Stimulated activated CD8-positive, alpha-beta memory T cell treated with anti-CD3 and anti-CD28 coated beads, Interleukin-2, amount 100 ng/mL, for 1 hour (primary cell): Measurements from ENCODE around the gene POLR3K.
"Not testable (repeated sequence)": the region's sequence is repeated elsewhere in the genome, so short reads cannot be mapped to it uniquely, and the experiment has no call there.

Experiments
- DNase-seq, 2 donors: peaks; one replicate each; pipeline ENCODE4 v3.0.0-alpha.2; 2020; ENCODE audit warnings: low read depth in 2 of 2

Gene POLR3K

DNA sequence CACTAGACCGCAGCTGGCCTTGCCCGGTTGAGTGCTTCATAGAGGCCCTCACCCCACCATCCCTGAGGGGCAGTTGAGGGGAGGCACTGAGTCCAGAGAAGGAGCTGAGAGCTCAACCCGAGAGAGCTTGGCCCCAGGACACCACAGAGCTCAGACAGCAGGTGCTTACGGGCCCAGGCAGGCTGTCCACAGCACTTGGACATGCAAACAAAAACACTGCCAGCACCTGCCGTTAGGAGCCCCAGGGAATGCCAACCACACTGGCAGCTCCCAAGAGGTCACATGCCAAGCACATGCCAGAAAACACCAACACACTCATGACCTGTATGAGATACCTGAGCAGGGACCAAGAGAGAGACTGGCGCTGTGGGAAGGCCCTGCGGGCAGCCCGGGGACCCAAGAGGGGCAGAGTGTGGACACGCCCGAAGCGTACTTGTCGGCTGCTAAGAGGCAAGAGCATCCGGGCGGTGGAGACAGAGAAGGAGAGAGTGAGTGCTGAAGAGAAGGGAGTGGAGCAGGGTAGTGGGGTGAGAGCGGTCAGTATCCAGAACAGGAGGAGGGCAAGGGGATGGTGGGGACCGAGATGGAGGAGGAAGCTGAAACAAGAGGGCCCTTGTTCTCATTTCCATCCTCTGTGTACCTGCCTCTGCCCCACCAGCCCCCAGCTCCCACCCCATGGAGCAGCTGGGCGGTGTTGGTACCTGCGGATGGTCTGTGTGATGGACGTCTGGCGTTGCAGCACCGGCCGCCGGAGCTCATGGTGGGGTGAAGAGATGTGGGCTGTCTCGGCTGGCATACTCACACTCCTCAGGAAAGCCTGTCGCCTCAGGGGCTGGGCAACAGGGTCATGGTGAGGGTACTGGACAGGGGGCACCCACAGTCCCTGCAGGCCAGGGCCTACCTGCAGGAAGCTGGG, 10.8 kb upstream of the POLR3K start:
- no peak for DNase-seq

DNA sequence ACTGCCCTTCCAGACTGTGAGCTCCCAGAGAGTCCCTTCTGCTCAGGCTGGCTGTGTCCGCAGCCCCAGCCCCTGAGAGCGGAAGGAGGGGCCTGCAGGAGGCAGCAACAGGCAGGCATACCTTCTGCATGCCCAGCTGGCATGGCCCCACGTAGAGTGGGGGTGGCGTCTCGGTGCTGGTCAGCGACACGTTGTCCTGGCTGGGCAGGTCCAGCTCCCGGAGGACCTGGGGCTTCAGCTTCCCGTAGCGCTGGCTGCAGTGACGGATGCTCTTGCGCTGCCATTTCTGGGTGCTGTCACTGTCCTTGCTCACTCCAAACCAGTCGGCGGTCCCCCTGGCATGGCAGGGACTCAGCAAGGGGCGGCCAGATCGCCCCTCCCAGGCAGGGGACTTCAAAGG, 10.1 kb upstream of the POLR3K start:
- no peak for DNase-seq

DNA sequence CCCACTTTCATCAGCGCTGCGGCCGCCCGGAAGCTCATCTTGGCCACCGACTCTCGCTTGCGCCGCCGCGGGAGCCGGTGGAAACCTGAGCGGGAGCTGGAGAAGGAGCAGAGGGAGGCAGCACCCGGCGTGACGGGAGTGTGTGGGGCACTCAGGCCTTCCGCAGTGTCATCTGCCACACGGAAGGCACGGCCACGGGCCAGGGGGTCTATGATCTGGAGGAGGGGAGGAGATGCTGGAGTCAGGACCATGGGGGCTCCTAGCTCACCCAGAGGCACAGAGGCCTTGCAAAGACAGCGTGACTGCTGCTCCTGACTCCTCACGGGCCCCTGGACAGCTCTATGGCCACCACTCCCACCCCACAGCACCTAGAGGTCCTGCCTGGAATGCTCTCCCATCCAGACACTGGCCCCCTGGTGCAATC, 9.6 kb upstream of the POLR3K start:
- DNase-seq = no peak

DNA sequence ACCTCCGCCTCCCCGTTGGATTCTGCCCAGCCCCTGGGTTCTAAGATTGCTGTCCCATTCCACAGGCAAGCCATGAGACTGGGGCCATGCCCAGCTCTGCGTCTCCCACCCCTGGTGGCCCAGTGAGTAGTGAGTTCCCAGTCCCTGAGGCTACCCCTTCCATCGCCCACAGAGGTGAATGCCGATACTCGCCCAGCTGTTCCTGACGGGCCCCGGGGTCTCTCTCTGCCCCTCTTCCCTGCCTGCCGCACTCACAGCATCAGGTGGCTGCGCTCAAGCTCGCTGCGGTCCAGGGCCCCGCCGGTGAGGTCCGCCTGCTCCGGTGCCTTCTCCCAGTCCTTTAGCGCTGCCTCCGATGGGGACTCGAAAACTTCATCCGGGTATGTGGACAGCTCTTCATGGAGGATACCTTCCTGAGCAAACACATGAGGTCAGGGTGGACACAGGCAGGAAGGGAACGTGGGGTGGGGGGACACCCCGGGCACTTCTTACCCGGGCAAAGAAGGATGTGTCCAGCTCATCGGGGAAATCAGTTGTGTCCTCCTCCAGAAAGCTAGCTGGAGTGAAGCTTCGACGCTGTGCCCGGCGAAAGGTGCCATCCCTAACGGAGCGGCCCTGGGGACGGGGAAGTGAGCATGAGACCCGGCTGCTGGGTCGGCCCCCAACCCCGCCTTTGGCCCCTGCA, 9.0 kb upstream of the POLR3K start:
- no peak for DNase-seq

DNA sequence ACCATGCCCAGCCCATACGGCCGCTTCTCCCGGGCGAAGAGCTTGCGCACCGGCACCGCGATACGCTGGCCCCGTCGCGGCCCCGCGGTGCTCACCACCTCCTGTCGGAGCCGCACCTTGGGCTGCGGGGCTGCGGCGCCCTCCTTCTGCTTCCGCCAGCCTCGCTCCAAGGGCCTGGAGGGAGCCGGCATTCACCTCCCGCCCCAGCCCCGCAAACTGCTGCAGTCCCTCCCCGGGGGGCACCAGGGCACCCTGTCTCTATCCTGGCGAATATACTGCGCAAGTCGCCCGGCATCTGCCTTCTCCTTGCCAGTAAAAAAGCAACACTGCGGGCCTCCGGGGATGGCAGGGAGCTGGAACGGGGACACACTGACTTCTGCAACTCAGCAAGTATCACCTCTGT, 8.5 kb upstream of the POLR3K start:
- DNase-seq = no peak

DNA sequence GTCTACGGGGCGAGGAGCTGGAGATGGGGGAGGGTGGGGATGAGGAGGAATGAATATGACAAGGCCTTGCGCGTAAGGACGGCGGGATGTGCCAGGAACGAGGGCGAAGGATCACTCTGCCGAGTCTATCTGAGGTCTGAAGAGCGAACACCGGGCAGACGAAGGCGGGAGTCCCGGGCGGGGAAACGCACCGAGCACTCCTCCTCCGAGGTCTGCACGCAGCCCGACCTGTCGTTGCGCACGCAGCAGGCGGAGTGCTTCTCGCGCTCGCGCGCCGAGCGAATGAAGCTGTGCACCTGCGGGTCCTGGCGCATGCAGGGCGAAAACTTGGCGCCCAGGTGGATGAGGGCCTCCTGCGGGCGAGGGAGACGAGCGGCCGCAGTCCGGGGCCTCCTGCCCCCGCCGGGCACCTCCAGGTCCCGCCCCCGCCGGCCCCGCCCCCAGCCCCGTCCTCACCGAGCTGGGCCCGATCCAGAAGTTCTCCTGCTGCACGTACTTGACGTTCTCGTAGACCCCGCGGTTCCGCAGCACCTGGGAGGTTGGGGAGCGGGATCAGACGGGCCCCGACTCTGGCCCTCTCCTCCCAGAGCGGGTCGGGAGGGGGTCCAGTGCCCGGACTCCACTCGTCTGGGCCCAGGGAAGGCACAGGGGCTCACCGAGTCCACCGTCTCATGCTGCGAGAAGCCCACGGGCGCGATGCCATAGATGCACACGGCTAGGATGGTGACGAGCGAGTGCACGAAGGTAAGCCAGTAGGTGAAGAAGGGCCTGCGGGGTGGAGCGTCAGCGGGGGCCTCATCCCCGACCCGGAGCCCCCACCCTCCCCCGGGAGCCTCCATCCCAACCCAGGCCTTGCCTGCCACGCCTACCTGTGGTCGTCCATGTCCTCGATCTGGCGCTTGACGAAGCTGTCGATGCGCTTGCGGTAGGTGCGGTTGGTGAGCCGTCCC, 7.8 kb upstream of the POLR3K start:
- no peak for DNase-seq

DNA sequence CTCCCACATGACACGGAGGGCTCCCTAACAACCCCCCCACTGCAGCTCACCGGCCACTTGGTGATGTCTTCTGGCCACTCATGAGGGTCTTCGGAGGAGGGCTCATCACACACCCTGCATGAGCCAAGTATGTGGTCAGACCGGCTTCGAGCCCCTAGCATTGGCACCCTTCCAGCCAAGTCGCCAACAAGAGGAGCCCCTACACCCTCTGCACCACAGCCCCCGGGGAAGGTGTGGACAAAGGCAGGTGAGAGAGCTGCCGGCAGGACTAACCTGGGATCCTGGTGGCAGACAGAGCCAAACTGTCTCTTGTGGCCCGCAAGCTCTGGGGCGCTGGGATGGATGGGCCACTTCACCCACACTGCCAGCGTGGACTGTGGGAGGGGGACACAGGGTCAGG, 6.8 kb upstream of the POLR3K start:
- DNase-seq = no peak

DNA sequence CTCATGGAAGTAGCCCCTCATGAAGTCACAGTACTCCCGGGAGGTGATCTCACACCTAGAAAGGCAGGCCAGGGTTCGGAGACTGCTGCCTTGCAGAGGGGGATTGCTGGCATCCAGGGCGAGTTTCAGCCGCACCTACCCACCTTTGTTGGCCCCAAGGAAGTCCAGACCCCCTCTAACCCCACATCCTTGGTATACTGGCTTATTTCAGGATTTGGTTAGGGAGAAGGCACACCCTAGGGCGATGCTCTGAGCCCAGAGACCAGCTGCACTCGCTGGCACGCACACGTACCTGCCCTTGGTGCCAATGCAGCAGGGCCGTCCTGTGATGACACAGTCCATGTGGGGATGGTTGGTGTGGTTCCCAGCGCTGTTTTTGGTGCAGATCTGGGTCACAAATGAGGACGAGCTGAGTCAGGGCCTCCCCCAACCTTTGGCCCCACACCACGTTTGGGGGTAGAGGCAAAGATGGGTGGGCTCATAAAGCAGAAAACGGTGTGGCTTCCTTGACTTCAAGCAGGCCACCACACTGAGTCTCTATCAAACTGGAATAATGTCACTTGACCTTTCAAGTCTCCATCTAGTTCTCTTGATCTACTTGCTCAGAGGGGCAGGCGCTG, 6.1 kb upstream of the POLR3K start:
- no peak for DNase-seq

DNA sequence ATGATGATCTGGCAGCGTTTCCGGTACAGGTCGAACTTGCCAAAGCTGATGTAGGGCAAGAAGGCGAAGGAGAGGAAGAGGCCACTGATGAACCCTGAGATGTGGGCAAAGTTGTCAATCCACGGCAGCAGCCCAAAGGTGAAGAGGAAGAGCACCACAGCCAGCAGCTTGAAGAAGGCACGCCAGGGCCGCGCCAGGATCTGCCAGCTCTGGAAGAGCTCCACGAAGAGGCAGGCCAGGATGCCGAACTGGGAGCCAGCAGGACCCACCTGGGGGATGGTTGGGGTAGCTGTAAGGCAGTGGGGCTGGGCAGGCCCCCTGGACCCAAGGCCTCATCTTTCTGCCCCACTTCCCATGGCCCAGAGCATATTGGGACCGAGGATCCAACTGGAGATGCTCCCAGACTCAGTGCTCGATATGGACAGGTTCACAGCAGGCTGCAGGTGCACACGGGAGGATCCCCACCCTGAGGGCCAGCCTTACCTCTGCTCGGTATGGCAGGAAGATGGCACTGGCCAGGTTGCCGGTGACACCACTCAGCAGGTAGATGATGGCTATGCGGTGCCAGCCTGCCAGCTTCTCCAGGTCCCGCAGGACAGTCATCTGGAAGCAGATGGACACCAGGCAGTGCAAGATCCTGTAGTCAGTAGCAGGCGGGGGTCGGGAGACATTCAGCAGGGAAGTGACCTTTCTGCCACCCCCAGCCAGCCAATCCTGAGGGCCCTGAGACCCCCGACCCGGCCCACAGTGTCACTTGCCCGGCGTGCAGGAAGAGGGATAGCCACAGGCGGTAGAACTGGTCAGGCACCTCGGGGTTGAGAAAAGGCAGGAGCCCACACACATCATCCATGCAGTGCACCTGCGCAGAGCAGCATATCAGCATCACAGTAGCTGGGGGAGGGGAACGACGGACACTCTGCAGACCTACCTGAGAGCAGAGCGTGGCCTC, 5.4 kb upstream of the POLR3K start:
- DNase-seq = no peak

DNA sequence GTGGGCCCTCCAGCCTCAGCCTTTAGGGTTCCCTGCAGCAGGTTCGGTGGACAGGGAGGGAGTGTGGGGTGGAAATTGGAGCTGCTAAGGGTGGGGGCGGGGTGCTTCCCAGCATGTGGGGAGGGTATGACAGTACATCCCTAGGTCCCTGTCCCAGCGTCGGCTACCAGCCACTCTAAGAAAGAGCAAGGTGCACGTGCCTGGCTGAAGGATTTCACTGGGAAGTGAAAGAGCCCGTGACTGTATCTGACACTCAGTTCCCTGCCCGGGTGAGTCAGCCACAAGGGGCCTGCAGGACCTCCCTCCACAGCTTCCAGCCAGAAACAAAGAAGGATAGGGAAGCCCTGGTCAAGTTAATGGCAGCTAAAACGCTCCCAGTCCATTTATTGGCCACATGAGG, 4.3 kb upstream of the POLR3K start:
- no peak for DNase-seq

DNA sequence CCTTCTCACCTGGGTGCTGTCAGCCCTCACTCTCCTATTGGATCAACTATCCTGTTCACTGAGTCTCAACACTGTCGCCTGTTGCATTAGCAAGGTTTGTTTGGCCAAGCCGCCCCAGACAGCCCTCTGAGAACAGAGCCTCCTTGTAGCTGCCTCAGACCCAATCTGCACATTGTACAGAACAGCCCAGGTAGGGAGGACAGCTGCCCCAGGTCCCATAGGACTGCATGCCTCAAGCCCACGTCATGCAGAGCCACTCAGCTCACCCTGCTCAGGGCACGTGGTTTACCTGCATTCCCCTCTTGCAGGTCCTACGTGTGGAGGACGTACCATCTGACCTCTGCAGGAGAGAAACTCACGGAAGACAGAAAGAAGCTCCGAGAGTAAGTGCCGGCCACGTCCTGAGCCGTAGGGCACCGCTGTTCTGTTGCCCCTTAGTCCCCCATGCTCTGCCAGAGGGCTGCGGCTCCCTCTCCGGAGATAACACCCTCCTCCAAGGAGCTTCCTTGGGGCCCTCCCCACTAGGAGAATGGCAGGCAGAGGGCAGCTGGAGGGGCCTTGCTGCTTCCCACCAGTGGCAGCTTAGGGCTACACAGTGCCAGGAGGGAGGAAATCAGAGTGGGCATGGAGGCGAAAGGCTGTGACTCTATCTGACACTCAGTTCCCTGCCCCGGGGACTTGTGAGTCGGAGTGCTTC, 3.0 kb upstream of the POLR3K start:
- no peak for DNase-seq

DNA sequence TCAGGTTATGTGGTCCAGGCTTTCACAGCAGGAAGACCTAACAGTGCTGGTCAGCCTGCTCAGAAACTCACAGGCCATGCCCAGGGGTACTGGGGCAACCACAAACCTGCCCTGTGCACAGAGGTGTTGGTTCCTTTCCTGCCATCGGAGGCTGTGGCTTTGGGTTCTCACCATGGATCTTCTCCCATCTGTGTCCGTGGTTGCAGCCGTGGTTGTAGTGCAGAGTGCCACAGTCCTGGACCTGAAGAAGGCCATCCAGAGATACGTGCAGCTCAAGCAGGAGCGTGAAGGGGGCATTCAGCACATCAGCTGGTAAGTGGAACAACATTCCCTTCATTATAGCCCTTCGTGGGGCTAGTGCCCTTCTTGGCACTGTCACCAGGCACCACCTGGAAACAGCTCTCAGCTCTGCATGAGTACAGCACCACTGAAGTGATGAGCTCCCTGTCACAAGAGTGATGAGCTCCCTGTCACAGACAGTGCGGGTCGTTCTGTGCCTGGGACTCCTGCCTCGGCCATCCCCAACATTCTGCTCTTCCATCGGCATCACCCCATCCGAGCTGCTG, 2.2 kb upstream of the POLR3K start:
- no peak for DNase-seq

DNA sequence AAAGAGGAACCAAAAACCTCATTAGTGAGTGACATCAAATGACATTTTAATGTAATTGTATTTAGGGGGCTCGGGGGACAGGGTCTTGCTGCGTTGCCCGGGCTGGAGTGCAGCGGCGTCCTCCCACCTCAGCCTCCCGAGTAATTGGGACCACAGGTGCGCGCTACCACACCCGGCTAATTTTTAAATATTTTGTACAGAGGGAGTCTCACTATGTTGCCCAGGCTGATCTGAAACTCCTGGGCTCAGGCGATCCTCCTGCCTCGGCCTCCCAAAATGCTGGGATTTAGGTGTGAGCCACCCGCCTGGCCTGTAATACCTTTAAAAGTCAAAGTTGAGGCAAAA, 801 bp upstream of the POLR3K start:
- DNase-seq = no peak

DNA sequence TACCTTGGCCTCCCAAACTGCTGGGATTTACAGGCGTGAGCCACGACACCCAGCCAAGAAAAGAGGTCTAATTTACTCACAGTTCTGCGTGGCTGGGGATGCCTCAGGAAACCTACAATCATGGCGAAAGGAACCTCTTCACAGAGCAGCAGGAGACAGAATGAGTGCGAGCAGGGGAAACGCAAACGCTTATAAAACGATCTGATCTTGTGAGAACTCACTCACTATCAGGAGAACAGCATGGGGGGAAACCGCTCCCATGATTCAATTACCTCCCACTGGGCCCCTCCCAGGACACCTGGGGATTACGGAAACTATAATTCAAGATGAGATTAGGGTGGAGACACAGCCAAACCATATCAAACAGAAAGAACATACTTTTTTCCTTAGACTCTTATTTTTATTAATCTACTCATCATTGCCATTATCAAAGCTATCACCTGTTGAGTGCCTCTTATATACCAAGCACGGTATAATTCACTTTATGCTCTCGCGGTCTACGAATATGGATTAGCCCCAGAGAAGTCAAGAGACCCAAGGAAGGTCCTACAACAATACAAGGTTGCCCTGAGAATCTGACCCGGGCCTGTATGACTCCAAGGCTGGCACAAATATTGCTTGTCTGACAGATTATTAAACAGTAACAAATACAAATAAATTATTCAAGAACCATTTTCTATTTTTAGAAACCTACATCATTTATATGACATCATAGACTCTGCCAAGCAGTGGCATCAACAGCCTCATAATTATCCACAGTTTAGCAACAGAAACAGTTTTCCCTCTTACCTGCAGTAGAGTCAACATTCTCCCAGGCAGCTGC, 2.4 kb downstream of the POLR3K start:
- DNase-seq = no peak

DNA sequence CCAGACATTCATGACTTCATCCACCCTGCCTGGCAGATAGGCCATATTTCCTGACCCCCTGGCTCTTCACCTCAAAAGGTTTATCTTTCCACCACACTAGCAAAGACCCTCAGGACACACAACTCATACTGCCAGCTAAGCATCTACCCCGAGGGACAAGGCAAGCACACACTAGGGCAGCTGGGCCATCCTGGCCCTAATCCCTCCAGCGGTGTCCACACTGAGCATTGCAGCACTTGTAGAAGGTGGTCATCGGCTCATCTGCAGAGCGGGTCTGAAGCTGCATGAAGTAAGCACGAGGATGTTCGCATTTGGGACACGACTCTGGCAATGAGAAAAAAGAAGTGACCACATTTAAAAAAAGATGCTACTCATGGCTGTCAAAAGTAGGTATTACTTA, 6.2 kb downstream of the POLR3K start:
- no peak for DNase-seq

DNA sequence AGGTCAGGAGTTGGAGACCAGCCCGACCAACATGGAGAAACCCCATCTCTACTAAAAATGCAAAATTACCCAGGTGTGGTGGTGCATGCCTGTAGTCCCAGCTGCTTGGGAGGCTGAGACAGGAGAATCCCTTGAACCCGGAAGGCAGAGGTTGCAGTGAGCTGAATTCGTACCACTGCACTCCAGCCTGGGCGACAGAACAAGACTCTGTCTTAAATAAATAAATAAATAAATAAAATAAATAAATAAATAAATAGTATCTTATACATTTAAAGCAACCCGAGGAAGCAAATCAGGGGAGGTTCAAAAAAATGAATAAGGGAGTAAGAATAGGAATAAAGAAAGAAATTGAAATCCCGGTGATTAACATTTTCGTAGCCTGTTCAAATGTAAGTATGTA, 6.9 kb downstream of the POLR3K start:
- DNase-seq = not testable (repeated sequence)

DNA sequence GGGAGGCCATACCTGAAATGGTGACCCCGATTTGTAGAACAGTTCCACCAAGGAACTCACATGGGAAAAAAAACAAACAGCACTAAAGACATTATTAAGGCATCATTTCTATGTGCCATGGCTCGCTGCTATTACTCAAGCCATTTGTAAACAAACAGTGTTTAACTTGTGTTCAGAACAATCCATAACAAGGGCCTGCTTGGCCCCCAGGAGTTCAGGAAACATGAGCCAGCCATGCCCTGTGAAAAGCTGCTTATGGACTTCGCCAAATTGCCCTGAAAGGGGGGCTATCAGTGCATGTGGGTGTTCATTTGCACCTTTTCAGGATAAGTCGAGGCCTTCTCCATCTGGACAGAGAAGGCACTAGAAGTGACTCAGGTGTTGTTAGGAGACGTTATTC, 8.0 kb downstream of the POLR3K start:
- no peak for DNase-seq

DNA sequence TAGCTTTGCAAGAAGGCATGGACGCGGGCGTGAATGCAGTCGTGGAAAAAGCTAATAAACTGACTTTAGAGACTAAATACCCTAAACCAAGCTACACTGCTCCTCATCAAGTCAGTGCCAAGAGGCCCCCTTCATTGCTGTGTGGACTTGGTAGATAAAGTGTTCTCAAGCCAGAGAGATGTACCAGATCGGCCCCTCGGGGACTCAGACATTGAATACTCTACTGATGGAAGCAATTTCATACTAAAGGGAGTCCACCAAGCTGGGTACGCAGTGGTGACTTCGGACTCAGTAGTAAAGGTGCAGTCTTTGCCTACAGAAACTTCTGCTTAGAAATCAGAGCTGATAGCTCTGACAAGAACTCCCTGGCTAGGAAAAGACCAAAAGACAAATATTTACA, 8.8 kb downstream of the POLR3K start:
- DNase-seq = no peak

DNA sequence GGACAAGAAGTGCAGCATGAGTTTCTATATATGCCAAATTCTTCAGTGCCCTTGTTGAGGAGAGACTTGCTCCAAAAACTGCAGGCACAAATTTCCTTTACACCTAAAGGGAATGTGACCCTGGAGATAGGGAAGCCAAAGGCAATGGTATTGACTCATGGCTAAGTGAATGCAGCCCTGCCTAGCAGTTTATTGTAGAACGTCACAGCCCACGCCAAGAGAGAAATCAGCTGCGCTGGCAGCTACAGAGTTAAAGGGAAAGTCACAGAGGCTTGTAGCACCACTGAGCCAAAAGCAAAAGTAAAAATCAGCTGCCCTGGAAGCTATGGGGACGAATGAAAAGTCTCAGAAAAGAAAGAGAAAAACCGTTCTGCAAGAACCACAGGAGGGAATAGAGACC, 10.1 kb downstream of the POLR3K start:
- DNase-seq = no peak
